T-helper 17 cell (primary cell): ENCODE measurements around the gene TEX51. TPM values are rescaled to one million over a fixed set of nuclear protein-coding genes. Genes with fewer than 3 reads are reported as not detected.

ENCODE experiments used
- ATAC-seq: fragments of 150-1000 bp; cut with Tn5 transposase; 2 replicates; pipeline ENCODE4 v1.10.0; 2021; ENCODE audit warnings: mild to moderate bottlenecking, moderate library complexity
- DNase-seq, 3 donors: peaks; one replicate each; pipeline versions ENCODE4 v3.0.0 to v3.0.0-alpha.2; 2020 to 2021
- H3K9me3 ChIP-seq: one replicate; pipeline ENCODE4 v1.7.0; 2013; ENCODE audit warnings: low read length, mild to moderate bottlenecking; ENCODE audit not compliant: control insufficient read depth, poor library complexity, severe bottlenecking
- H3K27ac Mint-ChIP-seq: one replicate; pipeline ENCODE4 v1.8.0; 2022; ENCODE audit warnings: mild to moderate bottlenecking, moderate library complexity, mixed read lengths
- H3K27me3 Mint-ChIP-seq: one replicate; pipeline ENCODE4 v1.8.0; 2022; ENCODE audit warnings: mixed read lengths
- H3K36me3 Mint-ChIP-seq: one replicate; pipeline ENCODE4 v1.8.0; 2022; ENCODE audit warnings: low read depth, mixed read lengths
- H3K4me1 Mint-ChIP-seq: one replicate; pipeline ENCODE4 v1.8.0; 2022; ENCODE audit warnings: mild to moderate bottlenecking, mixed read lengths
- H3K4me3 Mint-ChIP-seq: one replicate; pipeline ENCODE4 v1.8.0; 2022; ENCODE audit warnings: mild to moderate bottlenecking, moderate library complexity, mixed read lengths
- total RNA-seq, 4 donors: library from RNA in 2 of 4; stranded (reverse) in 2 of 4; gene quantifications; one replicate each; pipeline ENCODE4 v1.2.3 and lab custom pipeline; 2022 to 2026

The TEX51 gene
- total RNA-seq, 2 donors from 2014 or later, result not detected

- peaks cover 3% of the 10 kb centered on the region for H3K4me1 Mint-ChIP-seq
- DNase-seq, result no peak
These were observed 17.1 kb upstream of the TEX51 start for GRCh38 chr2:126881591-126881990.

GRCh38 chr2:126882181-126882580 is 16.5 kb upstream of the TEX51 start:
- Mint-ChIP-seq H3K4me3 (no peak overlapping the region), H3K27me3 (peaks cover 9% of the 10 kb centered on the region), H3K27ac (no peak overlapping the region), H3K36me3 (peaks cover 3% of the 10 kb centered on the region), H3K4me1 (peaks cover 5% of the 10 kb centered on the region)
- DNase-seq (no peak), ATAC-seq (no peak)
- no peaks in the 10 kb centered on the region for H3K9me3 ChIP-seq

More at GRCh38 chr2:126881591-126881990, 17.1 kb upstream of the TEX51 start:
- Mint-ChIP-seq H3K4me3 (no peak overlapping the region), H3K36me3 (no peaks in the 10 kb centered on the region), H3K27ac (no peak overlapping the region), H3K27me3 (peaks cover 3% of the 10 kb centered on the region)
- no peaks in the 10 kb centered on the region for H3K9me3 ChIP-seq
- ATAC-seq, result no peak

GRCh38 chr2:126882736-126883665 is 15.7 kb upstream of the TEX51 start:
- Mint-ChIP-seq H3K36me3 (peaks cover 3% of the 10 kb centered on the region), H3K4me3 (no peak overlapping the region), H3K27me3 (peaks cover 17% of the 10 kb centered on the region), H3K4me1 (peaks cover 5% of the 10 kb centered on the region), H3K27ac (no peak overlapping the region)
- ATAC-seq (no peak), DNase-seq (no peak)
- H3K9me3 ChIP-seq, result no peaks in the 10 kb centered on the region

GRCh38 chr2:126883666-126884040 is 15.0 kb upstream of the TEX51 start:
- no peak for ATAC-seq
- Mint-ChIP-seq H3K27ac (no peak overlapping the region), H3K4me3 (no peak overlapping the region), H3K4me1 (peaks cover 5% of the 10 kb centered on the region), H3K36me3 (peaks cover 3% of the 10 kb centered on the region), H3K27me3 (peaks cover 23% of the 10 kb centered on the region)
- no peaks in the 10 kb centered on the region for H3K9me3 ChIP-seq
- DNase-seq, result no peak

GRCh38 chr2:126884861-126885750 is 13.6 kb upstream of the TEX51 start:
- H3K27ac Mint-ChIP-seq, result no peak overlapping the region
- peaks cover 3% of the 10 kb centered on the region for H3K36me3 Mint-ChIP-seq
- DNase-seq (no peak), ATAC-seq (no peak)
- no peak overlapping the region for H3K4me3 Mint-ChIP-seq
- H3K4me1 Mint-ChIP-seq, result peaks cover 5% of the 10 kb centered on the region
- H3K27me3 Mint-ChIP-seq, result peaks cover 33% of the 10 kb centered on the region
- no peaks in the 10 kb centered on the region for H3K9me3 ChIP-seq

GRCh38 chr2:126885751-126886210 is 12.9 kb upstream of the TEX51 start:
- no peak overlapping the region for H3K4me3 Mint-ChIP-seq
- H3K4me1 Mint-ChIP-seq, result peaks cover 5% of the 10 kb centered on the region
- peaks cover 37% of the 10 kb centered on the region for H3K27me3 Mint-ChIP-seq
- ATAC-seq (no peak), DNase-seq (no peak)
- peaks cover 3% of the 10 kb centered on the region for H3K36me3 Mint-ChIP-seq
- H3K9me3 ChIP-seq, result no peaks in the 10 kb centered on the region
- no peak overlapping the region for H3K27ac Mint-ChIP-seq

- H3K4me1 Mint-ChIP-seq, result peaks cover 5% of the 10 kb centered on the region
- no peak for DNase-seq
- peaks cover 43% of the 10 kb centered on the region for H3K27me3 Mint-ChIP-seq
- no peak overlapping the region for H3K27ac Mint-ChIP-seq
- peak; percentile 61 for ATAC-seq
- H3K4me3 Mint-ChIP-seq, result peak overlapping the region; percentile 57
- peaks cover 3% of the 10 kb centered on the region for H3K36me3 Mint-ChIP-seq
- H3K9me3 ChIP-seq, result no peaks in the 10 kb centered on the region
These were observed 12.3 kb upstream of the TEX51 start for GRCh38 chr2:126886211-126886915.

- H3K4me3 Mint-ChIP-seq, result peak overlapping the region; percentile 57
- H3K9me3 ChIP-seq, result no peaks in the 10 kb centered on the region
- DNase-seq (no peak), ATAC-seq (no peak)
- H3K4me1 Mint-ChIP-seq, result peaks cover 5% of the 10 kb centered on the region
- H3K27ac Mint-ChIP-seq, result no peak overlapping the region
- peaks cover 43% of the 10 kb centered on the region for H3K27me3 Mint-ChIP-seq
- peaks cover 3% of the 10 kb centered on the region for H3K36me3 Mint-ChIP-seq
These were observed 11.8 kb upstream of the TEX51 start for GRCh38 chr2:126886916-126887280.

- no peak for ATAC-seq
- H3K27ac Mint-ChIP-seq, result no peak overlapping the region
- peaks cover 3% of the 10 kb centered on the region for H3K36me3 Mint-ChIP-seq
- no peaks in the 10 kb centered on the region for H3K9me3 ChIP-seq
- peaks cover 43% of the 10 kb centered on the region for H3K27me3 Mint-ChIP-seq
- peaks cover 5% of the 10 kb centered on the region for H3K4me1 Mint-ChIP-seq
- H3K4me3 Mint-ChIP-seq, result no peak overlapping the region
- no peak for DNase-seq
These were observed 11.2 kb upstream of the TEX51 start for GRCh38 chr2:126887506-126887905.

GRCh38 chr2:126888046-126888445 is 10.6 kb upstream of the TEX51 start:
- H3K36me3 Mint-ChIP-seq, result peaks cover 3% of the 10 kb centered on the region
- no peaks in the 10 kb centered on the region for H3K9me3 ChIP-seq
- H3K27me3 Mint-ChIP-seq, result peaks cover 43% of the 10 kb centered on the region
- no peak for ATAC-seq
- no peak for DNase-seq
- H3K4me1 Mint-ChIP-seq, result peaks cover 5% of the 10 kb centered on the region
- H3K4me3 Mint-ChIP-seq, result no peak overlapping the region
- H3K27ac Mint-ChIP-seq, result no peak overlapping the region

- H3K36me3 Mint-ChIP-seq, result peaks cover 3% of the 10 kb centered on the region
- no peak overlapping the region for H3K27ac Mint-ChIP-seq
- H3K4me1 Mint-ChIP-seq, result peaks cover 5% of the 10 kb centered on the region
- H3K27me3 Mint-ChIP-seq, result peaks cover 43% of the 10 kb centered on the region
- no peak for DNase-seq
- H3K4me3 Mint-ChIP-seq, result no peak overlapping the region
- H3K9me3 ChIP-seq, result no peaks in the 10 kb centered on the region
- ATAC-seq, result no peak
These were observed 9.6 kb upstream of the TEX51 start for GRCh38 chr2:126889071-126889470.

GRCh38 chr2:126889496-126890135 is 9.1 kb upstream of the TEX51 start:
- no peaks in the 10 kb centered on the region for H3K9me3 ChIP-seq
- peaks cover 3% of the 10 kb centered on the region for H3K36me3 Mint-ChIP-seq
- DNase-seq (no peak), ATAC-seq (no peak)
- H3K4me3 Mint-ChIP-seq, result no peak overlapping the region
- H3K27ac Mint-ChIP-seq, result no peak overlapping the region
- peaks cover 43% of the 10 kb centered on the region for H3K27me3 Mint-ChIP-seq
- peaks cover 5% of the 10 kb centered on the region for H3K4me1 Mint-ChIP-seq
